RWPE2 (cell line): ENCODE measurements around the gene METTL16.

Experiments used
- ATAC-seq: fragments of 200-7000 bp; cut with Tn5 transposase; 3 replicates; pipeline ENCODE4 v1.9.1; 2021; ENCODE audit warnings: low read depth
- DNase-seq: peaks from one replicate; pipeline ENCODE4 v3.0.0-alpha.2; 2020; ENCODE audit warnings: low spot score
- H3K27ac ChIP-seq: fragments of 450-650 bp; 2 replicates; pipeline ENCODE4 v1.5.1; 2017; ENCODE audit warnings: mild to moderate bottlenecking; ENCODE audit not compliant: poor library complexity, severe bottlenecking
- H3K27me3 ChIP-seq: fragments of 250-450 bp; sonication (Bioruptor Pico); 2 replicates; pipeline ENCODE4 v1.5.1; 2021; ENCODE audit warnings: mild to moderate bottlenecking, moderate library complexity; ENCODE audit not compliant: insufficient read depth, poor library complexity, severe bottlenecking
- H3K36me3 ChIP-seq: fragments of 250-450 bp; sonication (Bioruptor Pico); 2 replicates; pipeline ENCODE4 v1.5.1; 2020; ENCODE audit warnings: low read depth, mild to moderate bottlenecking, moderate library complexity
- H3K4me1 ChIP-seq: fragments of 250-450 bp; sonication (Bioruptor Pico); 2 replicates; pipeline ENCODE4 v1.5.1; 2021; ENCODE audit warnings: mild to moderate bottlenecking, moderate library complexity; ENCODE audit not compliant: insufficient read depth, poor library complexity, severe bottlenecking
- H3K4me3 ChIP-seq: fragments of 250-450 bp; sonication (Bioruptor Pico); 2 replicates; pipeline ENCODE4 v1.5.1; 2021; ENCODE audit warnings: mild to moderate bottlenecking, moderate library complexity; ENCODE audit not compliant: severe bottlenecking
- H3K9me3 ChIP-seq: fragments of 250-450 bp; sonication (Bioruptor Pico); 2 replicates; pipeline ENCODE4 v1.5.1; 2021; ENCODE audit warnings: mild to moderate bottlenecking, moderate library complexity; ENCODE audit not compliant: severe bottlenecking
- CTCF ChIP-seq: fragments of 450-650 bp; IDR thresholded peaks from one replicate; pipeline ENCODE4 v1.5.1; 2017; ENCODE audit warnings: mild to moderate bottlenecking, moderate library complexity; ENCODE audit not compliant: poor library complexity, severe bottlenecking

The METTL16 gene

GRCh38 chr17:2395258-2396181 lies 116.2 kb downstream of the METTL16 start:
- peaks cover 16% of the 10 kb centered on the region for H3K4me1 ChIP-seq
- peak overlapping the region; percentile 94 for H3K27ac ChIP-seq
- no peaks in the 10 kb centered on the region for H3K27me3 ChIP-seq

DNA sequence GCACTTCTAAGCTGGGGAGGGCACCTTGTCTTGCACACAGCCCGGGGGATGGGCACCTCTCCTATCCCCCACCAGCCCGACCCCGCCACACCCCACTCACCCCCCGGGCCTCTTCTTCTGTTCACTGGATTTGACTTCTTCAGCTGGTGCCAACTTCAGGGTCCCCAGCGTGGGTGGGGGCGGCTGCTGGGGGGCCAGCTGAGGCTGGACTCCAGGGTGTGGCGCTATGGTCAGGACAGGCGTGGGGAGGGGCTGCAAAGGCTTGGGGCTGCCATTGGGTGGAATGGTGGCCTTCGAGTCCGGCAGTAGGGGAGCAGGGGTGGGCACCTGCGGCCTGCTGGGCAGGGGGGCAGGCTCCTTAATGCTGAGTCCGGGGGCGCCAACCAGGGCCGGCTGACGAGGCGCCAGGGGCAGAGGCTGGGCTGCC lies 116.9 kb downstream of the METTL16 start:
- ATAC-seq, result no peak

More at GRCh38 chr17:2395258-2396181, 116.2 kb downstream of the METTL16 start:
- no peak for ATAC-seq
- Histone ChIP-seq H3K9me3 (no peaks in the 10 kb centered on the region), H3K4me3 (no peak overlapping the region), H3K36me3 (no peaks in the 10 kb centered on the region)
- no peak for DNase-seq
- no peak for TF ChIP-seq CTCF

GRCh38 chr17:2393954-2394749 lies 117.5 kb downstream of the METTL16 start:
- peaks cover 16% of the 10 kb centered on the region for H3K4me1 ChIP-seq
- DNase-seq (no peak), ATAC-seq (no peak)
- no peaks in the 10 kb centered on the region for H3K9me3 ChIP-seq
- H3K4me3 ChIP-seq, result peak overlapping the region; percentile 59
- no peak for TF ChIP-seq CTCF
- H3K27ac ChIP-seq, result peak overlapping the region; percentile 94
- no peaks in the 10 kb centered on the region for H3K36me3 ChIP-seq
- no peaks in the 10 kb centered on the region for H3K27me3 ChIP-seq

More for the DNA sequence above, 116.9 kb downstream of the METTL16 start:
- Histone ChIP-seq H3K27me3 (no peaks in the 10 kb centered on the region), H3K4me1 (peaks cover 16% of the 10 kb centered on the region), H3K36me3 (no peaks in the 10 kb centered on the region), H3K4me3 (no peak overlapping the region), H3K9me3 (no peaks in the 10 kb centered on the region), H3K27ac (peak overlapping the region; percentile 94)
- TF ChIP-seq CTCF, result no peak
- DNase-seq, result no peak

DNA sequence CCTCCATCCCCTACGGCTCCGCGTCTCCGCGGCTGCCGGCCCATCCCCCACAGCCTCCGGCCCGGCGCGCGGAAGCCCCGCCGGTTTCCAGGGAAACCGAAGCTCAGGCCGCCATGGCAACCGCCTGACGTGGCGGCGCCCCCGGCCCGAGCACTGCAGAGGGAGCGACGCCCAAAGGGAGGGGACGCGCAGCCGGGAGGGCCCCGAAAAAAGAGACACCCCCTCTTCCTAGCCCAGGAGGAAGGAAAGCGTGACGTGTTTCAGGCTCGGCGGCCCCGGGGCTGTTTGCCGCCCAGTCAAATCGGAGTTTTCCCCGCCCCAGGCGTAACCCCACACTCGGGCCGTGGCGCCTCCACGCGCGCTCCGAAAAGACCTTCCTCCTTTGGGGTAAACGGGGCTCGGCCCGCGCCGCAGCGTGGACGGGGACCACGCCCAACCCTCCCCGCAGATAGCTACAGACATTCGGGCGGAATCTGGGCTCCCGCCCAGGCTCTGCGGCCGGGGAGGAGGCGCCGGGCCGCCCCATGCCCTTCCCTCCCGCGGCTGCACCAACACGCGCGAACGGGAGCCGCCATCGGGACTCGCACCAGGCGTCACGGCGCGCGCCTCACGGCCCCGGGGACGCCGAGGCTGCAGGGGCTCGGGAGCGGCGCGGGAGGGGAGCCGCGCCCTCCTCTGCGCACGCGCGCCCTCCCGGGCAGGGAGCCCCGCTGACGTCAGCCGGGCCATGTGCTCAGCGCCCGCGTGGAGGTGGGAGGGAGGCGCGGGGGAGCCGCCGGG lies 118.3 kb downstream of the METTL16 start:
- no peaks in the 10 kb centered on the region for H3K36me3 ChIP-seq
- peak; percentile 18 for ATAC-seq
- peak overlapping the region; percentile 59 for H3K4me3 ChIP-seq
- H3K27me3 ChIP-seq, result no peaks in the 10 kb centered on the region
- peak; percentile 87 for DNase-seq
- H3K9me3 ChIP-seq, result no peaks in the 10 kb centered on the region
- H3K4me1 ChIP-seq, result peaks cover 16% of the 10 kb centered on the region
- TF ChIP-seq CTCF, result no peak
- H3K27ac ChIP-seq, result peak overlapping the region; percentile 94
